Caco-2 (cell line): ENCODE data around the gene LDB3. TPM values are rescaled to one million over a fixed set of nuclear protein-coding genes. Genes with fewer than 3 reads are reported as not detected.
"Not testable (repeated sequence)": the region's sequence is repeated elsewhere in the genome, so short reads cannot be mapped to it uniquely, and the experiment has no call there.

Source experiments
- BruUV-seq: library from RNA; stranded (reverse); fragments of 400-500 nt; replicated peaks from 2 replicates; lab custom pipeline; 2021; lab: Mats Ljungman, UMichigan
- CTCF ChIA-PET: fragments of 300-600 bp; sonication (Branson Sonifier 250); formaldehyde crosslinking; loops from one replicate; lab custom pipeline; 2022; ENCODE audit warnings: antibody characterized with exemption; lab: Charles Lee
- POLR2A ChIA-PET: fragments of 300-600 bp; sonication (Branson Sonifier 250); formaldehyde crosslinking; loops from one replicate; lab custom pipeline; 2022; ENCODE audit warnings: antibody characterized with exemption; lab: Charles Lee
- DNase-seq, 2 experiments: peaks; one replicate each; pipeline versions ENCODE4 v3.0.0 to v3.0.0-alpha.2; 2020 to 2022
- H3K27me3 ChIP-seq: replicated peaks from 2 replicates; pipeline ENCODE4 v1.6.0; 2011; ENCODE audit warnings: low read length; ENCODE audit not compliant: control insufficient read depth, insufficient read depth
- H3K36me3 ChIP-seq: 2 replicates; pipeline ENCODE4 v1.5.1; 2011; ENCODE audit warnings: low read length; ENCODE audit not compliant: control insufficient read depth, insufficient read depth
- H3K4me1 ChIP-seq: fragments of 250-450 bp; sonication (Bioruptor Pico); 2 replicates; pipeline ENCODE4 v1.5.1; 2020; ENCODE audit warnings: mild to moderate bottlenecking
- H3K4me3 ChIP-seq: 2 replicates; pipeline ENCODE4 v1.5.1; 2011; ENCODE audit warnings: low read depth, mild to moderate bottlenecking, control low read depth, low read length
- H3K9me3 ChIP-seq: fragments of 250-450 bp; sonication (Bioruptor Pico); 2 replicates; pipeline ENCODE4 v1.5.1; 2020; ENCODE audit warnings: mild to moderate bottlenecking, moderate library complexity
- H3K27ac Mint-ChIP-seq: one replicate; pipeline ENCODE4 v1.8.0; 2022; ENCODE audit warnings: mixed read lengths; ENCODE audit not compliant: unreplicated experiment
- H3K27me3 Mint-ChIP-seq: one replicate; pipeline ENCODE4 v1.8.0; 2022; ENCODE audit warnings: mixed read lengths; ENCODE audit not compliant: insufficient read depth, unreplicated experiment
- H3K36me3 Mint-ChIP-seq: one replicate; pipeline ENCODE4 v1.8.0; 2022; ENCODE audit warnings: mild to moderate bottlenecking, mixed read lengths; ENCODE audit not compliant: insufficient read depth, unreplicated experiment
- H3K4me1 Mint-ChIP-seq: one replicate; pipeline ENCODE4 v1.8.0; 2022; ENCODE audit warnings: low read depth, mixed read lengths; ENCODE audit not compliant: unreplicated experiment
- H3K4me3 Mint-ChIP-seq: one replicate; pipeline ENCODE4 v1.8.0; 2022; ENCODE audit warnings: mild to moderate bottlenecking, moderate library complexity, mixed read lengths; ENCODE audit not compliant: unreplicated experiment
- H3K9me3 Mint-ChIP-seq: one replicate; pipeline ENCODE4 v1.8.0; 2022; ENCODE audit warnings: mixed read lengths; ENCODE audit not compliant: unreplicated experiment
- CTCF ChIP-seq, 2 experiments: fragments of 200-600 bp in 1 of 2; IDR thresholded peaks; 1 replicate in 1 of 2; 2 replicates in 1 of 2; pipeline versions ENCODE4 v1.5.1 to v1.8.0; 2011 to 2022; ENCODE audit warnings: antibody characterized with exemption in 1 of 2, control low read depth in 1 of 2, inconsistent platforms in 1 of 2, low read depth in 1 of 2, low read length in 1 of 2, mild to moderate bottlenecking in 1 of 2, moderate library complexity in 1 of 2; ENCODE audit not compliant: insufficient read depth in 1 of 2, severe bottlenecking in 1 of 2, unreplicated experiment in 1 of 2
- intact Hi-C: fragments of 100-400 bp; cut with micrococcal nuclease; formaldehyde crosslinking; loops from one replicate; pipeline ENCODE4 v1.10.0; 2022; ENCODE audit not compliant: unreplicated experiment
- total RNA-seq: library from RNA; stranded (reverse); gene quantifications from 2 replicates; pipeline ENCODE4 v1.2.3, GENCODE V29; 2022

Gene LDB3
- total RNA-seq, 1 experiment from 2014 or later = 0.09 TPM

- DNase-seq = no peak
- H3K4me1 Mint-ChIP-seq = no peaks in the 10 kb centered on the region
- CTCF ChIA-PET = no interaction called here
- no peaks in the 10 kb centered on the region for H3K36me3 Mint-ChIP-seq
- Histone ChIP-seq H3K4me3 (no peak overlapping the region), H3K4me1 (no peaks in the 10 kb centered on the region), H3K36me3 (no peaks in the 10 kb centered on the region), H3K27me3 (no peaks in the 10 kb centered on the region), H3K9me3 (no peaks in the 10 kb centered on the region)
- H3K27me3 Mint-ChIP-seq = no peaks in the 10 kb centered on the region
- no TSS peak for BruUV-seq
- POLR2A ChIA-PET = interaction anchor here (0.5 kb wide), 1 partner anchor 153 kb away, joined by 5 read pairs; no protein-coding TSS in a partner anchor
- TF ChIP-seq CTCF (IDR thresholded peaks at IDR 0.05; ENCODE audit: insufficient read depth in 1 of 2, low read depth in 1 of 2, low read length in 1 of 2, severe bottlenecking in 1 of 2, unreplicated experiment in 1 of 2) = no peak
- no peaks in the 10 kb centered on the region for H3K9me3 Mint-ChIP-seq
- H3K4me3 Mint-ChIP-seq = no peak overlapping the region
- no peak overlapping the region for H3K27ac Mint-ChIP-seq
- intact Hi-C loops = no loop called here
Measured at GRCh38 chr10:86734207-86734988, 66.1 kb downstream of the LDB3 start.

DNA sequence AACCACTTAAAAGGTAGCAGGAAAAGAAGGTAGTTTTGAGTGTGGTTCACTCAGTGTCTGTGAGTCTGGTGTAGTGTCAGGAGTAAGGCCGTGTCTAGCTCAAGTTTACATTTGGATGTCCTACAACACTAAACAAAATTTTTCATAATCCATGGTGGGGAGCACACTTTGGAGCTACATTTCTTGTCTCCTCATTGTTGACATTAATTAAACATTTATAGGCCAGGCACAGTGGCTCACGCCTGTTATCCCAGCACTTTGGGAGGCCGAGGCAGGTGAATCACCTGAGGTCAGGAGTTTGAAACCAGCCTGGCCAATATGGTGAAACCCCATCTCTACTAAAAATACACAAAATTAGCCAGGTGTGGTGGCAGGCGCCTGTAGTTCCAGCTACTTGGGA is 67.0 kb downstream of the LDB3 start:
- H3K4me3 Mint-ChIP-seq, H3K27me3 Mint-ChIP-seq, DNase-seq, H3K4me1 ChIP-seq, intact Hi-C loops, POLR2A ChIA-PET, CTCF ChIA-PET, H3K9me3 Mint-ChIP-seq, H3K36me3 Mint-ChIP-seq, H3K4me3 ChIP-seq, H3K27me3 ChIP-seq, H3K36me3 ChIP-seq, BruUV-seq, H3K4me1 Mint-ChIP-seq, H3K27ac Mint-ChIP-seq, H3K9me3 ChIP-seq: not testable (repeated sequence)

- Histone ChIP-seq H3K27me3 (no peaks in the 10 kb centered on the region), H3K4me1 (no peaks in the 10 kb centered on the region), H3K36me3 (no peaks in the 10 kb centered on the region), H3K4me3 (no peak overlapping the region), H3K9me3 (no peaks in the 10 kb centered on the region)
- Mint-ChIP-seq H3K27ac (no peak overlapping the region), H3K9me3 (no peaks in the 10 kb centered on the region), H3K4me3 (no peak overlapping the region), H3K4me1 (no peaks in the 10 kb centered on the region), H3K27me3 (no peaks in the 10 kb centered on the region), H3K36me3 (no peaks in the 10 kb centered on the region)
- DNase-seq = no peak
- BruUV-seq = no TSS peak
- CTCF ChIA-PET = no interaction called here
- no peak for TF ChIP-seq CTCF (IDR thresholded peaks at IDR 0.05; ENCODE audit: insufficient read depth in 1 of 2, low read depth in 1 of 2, low read length in 1 of 2, severe bottlenecking in 1 of 2, unreplicated experiment in 1 of 2)
- intact Hi-C loops = no loop called here
- POLR2A ChIA-PET = no interaction called here
Measured at GRCh38 chr10:86742230-86742629, 73.9 kb downstream of the LDB3 start.
